GM10248 (cell line): ENCODE measurements around the gene CFAP57.
A peak's percentile ranks its signal among the peaks of the same experiment; 100 is the strongest.

Source experiments
- CTCF ChIA-PET: fragments of 300-600 bp; sonication (Branson Sonifier 250); formaldehyde crosslinking; extraction: SDS; loops from one replicate; lab custom pipeline; 2021; ENCODE audit warnings: antibody characterized with exemption; lab: Yijun Ruan, JAX
- POLR2A ChIA-PET: fragments of 350-650 bp; sonication (Branson Sonifier 250); formaldehyde crosslinking; extraction: SDS; loops from one replicate; lab custom pipeline; 2020; ENCODE audit warnings: antibody characterized with exemption; lab: Yijun Ruan, JAX
- DNase-seq: peaks from one replicate; pipeline ENCODE4 v3.0.0; 2012; ENCODE audit errors: extremely low spot score
- TF ChIP-seq, protein P1 (sequence below): IDR thresholded peaks from 2 replicates; pipeline ENCODE4 v1.5.1; 2012; ENCODE audit warnings: mild to moderate bottlenecking, low read depth; ENCODE audit errors: extremely low read depth, missing control alignments, control extremely low read depth

The CFAP57 gene

DNA sequence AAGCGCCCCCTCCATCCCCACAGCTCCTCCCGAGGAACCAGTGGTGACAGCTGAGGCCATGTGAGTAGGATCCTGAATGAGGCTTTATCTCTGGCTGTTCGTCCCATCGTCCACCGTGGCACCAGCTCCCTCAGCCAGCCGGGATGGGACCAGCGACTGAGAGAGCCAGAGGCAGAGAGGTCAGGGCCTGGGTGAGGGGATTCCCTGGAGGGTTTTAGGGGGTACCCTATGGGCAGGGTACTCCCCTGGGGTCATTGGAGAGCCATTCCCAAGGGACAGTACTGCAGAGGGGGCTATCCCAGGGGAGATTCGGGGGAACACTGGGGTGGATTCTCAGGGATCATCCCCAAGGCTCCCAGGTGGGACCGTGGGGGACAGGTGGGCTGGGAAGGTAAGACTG is 100.0 kb downstream of the CFAP57 start:
- CTCF ChIA-PET = no interaction called here
- DNase-seq = peak; percentile 20
- POLR2A ChIA-PET = no interaction called here
- TF ChIP-seq, protein P1, sequence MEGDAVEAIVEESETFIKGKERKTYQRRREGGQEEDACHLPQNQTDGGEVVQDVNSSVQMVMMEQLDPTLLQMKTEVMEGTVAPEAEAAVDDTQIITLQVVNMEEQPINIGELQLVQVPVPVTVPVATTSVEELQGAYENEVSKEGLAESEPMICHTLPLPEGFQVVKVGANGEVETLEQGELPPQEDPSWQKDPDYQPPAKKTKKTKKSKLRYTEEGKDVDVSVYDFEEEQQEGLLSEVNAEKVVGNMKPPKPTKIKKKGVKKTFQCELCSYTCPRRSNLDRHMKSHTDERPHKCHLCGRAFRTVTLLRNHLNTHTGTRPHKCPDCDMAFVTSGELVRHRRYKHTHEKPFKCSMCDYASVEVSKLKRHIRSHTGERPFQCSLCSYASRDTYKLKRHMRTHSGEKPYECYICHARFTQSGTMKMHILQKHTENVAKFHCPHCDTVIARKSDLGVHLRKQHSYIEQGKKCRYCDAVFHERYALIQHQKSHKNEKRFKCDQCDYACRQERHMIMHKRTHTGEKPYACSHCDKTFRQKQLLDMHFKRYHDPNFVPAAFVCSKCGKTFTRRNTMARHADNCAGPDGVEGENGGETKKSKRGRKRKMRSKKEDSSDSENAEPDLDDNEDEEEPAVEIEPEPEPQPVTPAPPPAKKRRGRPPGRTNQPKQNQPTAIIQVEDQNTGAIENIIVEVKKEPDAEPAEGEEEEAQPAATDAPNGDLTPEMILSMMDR = no peak

DNA sequence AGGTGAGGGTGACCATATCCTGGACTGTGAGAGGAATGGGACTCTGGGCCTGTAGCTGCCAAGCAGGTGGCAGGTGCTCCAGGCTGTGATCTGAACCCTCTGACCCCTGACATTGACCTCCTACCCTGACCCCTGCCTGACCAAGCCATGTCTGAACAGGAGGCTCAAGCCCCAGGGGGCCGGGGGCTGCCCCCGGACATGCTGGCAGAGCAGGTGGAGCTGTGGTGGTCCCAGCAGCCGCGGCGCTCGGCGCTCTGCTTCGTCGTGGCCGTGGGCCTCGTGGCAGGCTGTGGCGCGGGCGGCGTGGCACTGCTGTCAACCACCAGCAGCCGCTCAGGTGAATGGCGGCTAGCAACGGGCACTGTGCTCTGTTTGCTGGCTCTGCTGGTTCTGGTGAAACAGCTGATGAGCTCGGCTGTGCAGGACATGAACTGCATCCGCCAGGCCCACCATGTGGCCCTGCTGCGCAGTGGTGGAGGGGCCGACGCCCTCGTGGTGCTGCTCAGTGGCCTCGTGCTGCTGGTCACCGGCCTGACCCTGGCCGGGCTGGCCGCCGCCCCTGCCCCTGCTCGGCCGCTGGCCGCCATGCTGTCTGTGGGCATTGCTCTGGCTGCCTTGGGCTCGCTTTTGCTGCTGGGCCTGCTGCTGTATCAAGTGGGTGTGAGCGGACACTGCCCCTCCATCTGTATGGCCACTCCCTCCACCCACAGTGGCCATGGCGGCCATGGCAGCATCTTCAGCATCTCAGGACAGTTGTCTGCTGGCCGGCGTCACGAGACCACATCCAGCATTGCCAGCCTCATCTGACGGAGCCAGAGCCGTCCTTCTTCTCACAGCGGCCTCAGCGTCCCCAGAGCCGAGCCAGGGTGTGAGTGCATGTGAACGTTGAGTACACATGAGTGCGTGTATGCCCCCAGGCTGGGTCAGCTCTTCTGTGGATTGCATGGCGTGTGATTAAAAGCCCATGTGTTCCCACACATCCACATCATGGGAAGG is 100.7 kb downstream of the CFAP57 start:
- ChIA-PET POLR2A (no interaction called here), CTCF (no interaction called here)
- DNase-seq = peak; percentile 6
- TF ChIP-seq, protein P1 = no peak

DNA sequence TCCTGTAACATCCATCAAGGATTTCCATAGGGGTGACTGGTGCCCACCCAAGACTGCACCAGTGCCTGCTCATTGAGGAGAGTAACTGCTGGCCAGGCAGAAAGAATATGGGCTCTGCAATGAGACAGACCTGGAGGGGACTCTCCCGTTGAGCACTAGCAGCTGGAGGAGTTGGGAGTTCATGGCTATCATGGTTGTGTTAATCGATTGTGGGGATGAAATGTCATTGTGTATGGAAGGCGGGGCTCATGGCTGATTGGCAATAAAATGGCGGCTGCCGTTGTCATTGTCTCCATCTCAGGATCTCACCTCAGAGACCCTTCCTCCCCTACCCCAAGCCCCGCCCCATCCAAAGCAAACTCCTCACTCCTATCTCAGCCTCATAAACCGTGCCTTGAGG is 101.6 kb downstream of the CFAP57 start:
- POLR2A ChIA-PET = interaction anchor here (0.7 kb wide), 1 partner anchor 317 kb away, joined by 5 read pairs; no protein-coding TSS in a partner anchor
- CTCF ChIA-PET = no interaction called here
- peak; percentile 6 for DNase-seq
- TF ChIP-seq, protein P1 = no peak

DNA sequence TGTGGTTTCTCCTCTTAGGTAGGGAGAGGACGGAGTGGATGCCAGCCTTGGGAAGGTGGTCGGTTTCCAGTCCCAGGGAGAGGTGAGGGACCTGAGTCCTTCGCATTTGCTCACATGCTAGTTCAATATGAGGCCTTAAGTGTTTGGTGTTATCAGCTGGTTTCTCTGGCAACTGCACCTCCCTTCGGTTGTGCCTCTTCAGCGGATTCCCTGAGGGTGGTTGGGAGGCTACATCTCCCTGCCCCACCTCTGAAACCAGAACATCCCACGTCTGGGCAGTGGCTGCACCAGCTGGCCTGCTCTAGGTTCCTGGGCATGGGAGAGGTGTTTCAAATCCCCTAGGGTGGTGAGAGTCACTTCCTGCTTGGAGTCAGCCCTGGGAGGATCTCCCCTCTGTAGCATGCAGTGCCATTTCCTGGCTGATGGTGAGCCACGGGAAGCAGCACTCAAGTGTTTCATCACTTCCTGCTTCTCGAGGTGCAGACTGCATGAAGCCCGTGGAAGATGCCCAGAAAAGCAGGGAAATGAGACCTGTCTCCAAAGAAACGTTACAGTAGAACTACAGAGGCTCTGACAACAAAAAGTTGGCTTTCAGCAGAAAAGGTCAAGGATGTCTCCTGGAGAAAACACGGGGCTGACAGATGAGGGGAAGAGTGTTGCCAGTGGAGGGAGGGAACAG is 102.1 kb downstream of the CFAP57 start:
- TF ChIP-seq, protein P1 = no peak
- POLR2A ChIA-PET = interaction anchor here (0.7 kb wide), 1 partner anchor 318 kb away, joined by 5 read pairs; no protein-coding TSS in a partner anchor
- DNase-seq = peak; percentile 24
- CTCF ChIA-PET = no interaction called here

DNA sequence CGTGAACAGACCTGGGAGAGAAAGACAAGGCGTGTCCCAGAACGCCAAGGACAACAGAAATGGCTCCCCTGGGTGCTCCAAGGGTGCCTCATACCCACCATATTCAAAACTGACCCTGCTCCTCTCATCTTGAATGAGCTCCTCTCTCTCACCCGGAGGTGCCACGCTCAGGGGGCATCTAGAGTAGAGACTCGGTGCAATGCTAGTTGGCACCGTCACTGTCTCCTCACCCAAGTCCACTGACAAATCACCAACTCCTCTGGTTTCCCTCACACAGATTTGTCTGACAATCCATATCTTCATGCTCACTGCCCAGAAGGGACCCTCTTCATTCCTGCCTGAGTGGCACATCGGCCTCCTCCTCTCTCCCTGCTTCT is 102.7 kb downstream of the CFAP57 start:
- DNase-seq = no peak
- ChIA-PET CTCF (no interaction called here), POLR2A (no interaction called here)
- TF ChIP-seq, protein P1 = no peak

DNA sequence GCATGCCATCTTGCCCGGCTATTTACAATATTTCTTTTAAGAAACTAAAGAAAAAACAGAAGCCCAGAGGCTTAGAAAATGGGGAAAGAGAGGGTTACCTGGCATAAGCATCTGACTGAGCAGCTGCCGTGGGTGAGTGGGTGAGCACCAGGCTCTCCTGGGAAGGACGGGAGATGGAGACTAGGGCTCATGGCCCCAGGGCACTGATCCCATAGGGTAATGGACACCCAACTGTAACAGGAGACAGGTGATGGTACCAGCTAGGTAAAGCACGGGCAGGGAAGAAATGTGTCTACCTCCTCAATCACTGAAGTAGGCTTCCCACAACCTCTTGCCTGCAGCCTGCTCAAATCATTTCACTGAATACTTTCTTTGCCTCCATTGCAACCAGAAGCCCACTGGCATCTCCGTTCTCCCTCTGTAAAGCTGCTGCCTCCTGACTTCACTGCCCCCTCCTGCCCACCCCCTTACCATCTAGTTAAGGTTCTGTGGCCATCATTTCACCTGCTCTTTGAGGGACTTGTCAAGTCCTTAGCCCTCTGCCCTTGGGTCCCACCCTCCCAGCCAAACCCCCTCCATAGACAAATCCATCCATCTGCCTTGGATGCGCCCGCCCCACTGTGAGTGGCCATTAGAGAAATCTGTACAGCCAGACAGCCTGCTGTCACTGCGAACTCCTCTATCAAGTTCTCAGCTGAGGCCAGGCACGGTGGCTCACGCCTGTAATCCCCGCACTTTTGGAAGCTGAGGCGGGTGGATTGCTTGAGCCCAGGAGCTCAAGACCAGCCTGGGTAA is 103.9 kb downstream of the CFAP57 start:
- ChIA-PET POLR2A (no interaction called here), CTCF (interaction anchor here (1.7 kb wide), 1 partner anchor 32 kb away, joined by 4 read pairs; no protein-coding TSS in a partner anchor)
- TF ChIP-seq, protein P1 = no peak
- no peak for DNase-seq
